GM12878 (cell line): Measurements from ENCODE around the gene OR4D2. TPM values are rescaled to one million over a fixed set of nuclear protein-coding genes. Genes with fewer than 3 reads are reported as not detected.

Experiments
- ATAC-seq: fragments of 200-7000 bp; cut with Tn5 transposase; 3 replicates; pipeline ENCODE4 v1.9.1; 2020; ENCODE audit warnings: mild to moderate bottlenecking, moderate library complexity
- BruUV-seq: library from RNA; stranded (reverse); fragments of 400-500 nt; replicated peaks from 2 replicates; lab custom pipeline; 2021; lab: Mats Ljungman, UMichigan
- CTCF ChIA-PET: fragments of 300-600 bp; sonication (Branson Sonifier 250); formaldehyde crosslinking; extraction: SDS; loops from one replicate; lab custom pipeline; 2021; ENCODE audit warnings: inconsistent platforms; lab: Yijun Ruan, JAX
- POLR2A ChIA-PET: fragments of 350-600 bp; formaldehyde crosslinking; extraction: SDS; loops from one replicate; lab custom pipeline; 2021; ENCODE audit warnings: inconsistent platforms; lab: Charles Lee
- RAD21 ChIA-PET: fragments of 300-600 bp; sonication (Branson Sonifier 250); formaldehyde crosslinking; loops from one replicate; lab custom pipeline; 2023; ENCODE audit warnings: antibody characterized with exemption; ENCODE audit not compliant: unreplicated experiment; lab: Charles Lee
- SMC1A ChIA-PET: fragments of 300-600 bp; sonication (Branson Sonifier 250); formaldehyde crosslinking; loops from one replicate; lab custom pipeline; 2023; ENCODE audit not compliant: unreplicated experiment, uncharacterized antibody; lab: Charles Lee
- DNase-seq: peaks from one replicate; pipeline ENCODE4 v3.0.0-alpha.2; 2011; ENCODE audit warnings: low read depth, low spot score
- FAIRE-seq: peaks from 3 replicates; lab custom pipeline; 2011; peaks lifted over from hg19 to GRCh38; lab: Jason Lieb, UNC
- H2AFZ ChIP-seq: 2 replicates; pipeline ENCODE4 v1.6.0; 2011; ENCODE audit warnings: low read depth, low read length, control low read depth; ENCODE audit not compliant: control insufficient read depth
- H3K27ac ChIP-seq: 2 replicates; pipeline ENCODE4 v1.5.1; 2011; ENCODE audit warnings: control low read depth; ENCODE audit not compliant: control insufficient read depth, insufficient read depth
- H3K27me3 ChIP-seq, 2 experiments: replicated peaks in 1 of 2; 2 replicates each; pipeline versions ENCODE4 v1.6.0 to v1.6.1; 2011; ENCODE audit warnings: low read length in 1 of 2; ENCODE audit not compliant: control insufficient read depth in 2 of 2, insufficient read depth in 2 of 2
- H3K36me3 ChIP-seq, 2 experiments: 2 replicates each; pipeline ENCODE4 v1.5.1; 2011; ENCODE audit warnings: low read length in 1 of 2; ENCODE audit not compliant: control insufficient read depth in 2 of 2, insufficient read depth in 2 of 2
- H3K4me1 ChIP-seq: 2 replicates; pipeline ENCODE4 v1.6.1; 2011; ENCODE audit warnings: mild to moderate bottlenecking, low read length, moderate library complexity, mixed read lengths; ENCODE audit not compliant: control insufficient read depth, insufficient read depth
- H3K4me2 ChIP-seq: 2 replicates; pipeline ENCODE4 v1.6.0; 2011; ENCODE audit warnings: control low read depth; ENCODE audit not compliant: control insufficient read depth, insufficient read depth
- H3K4me3 ChIP-seq: fragments of 200-600 bp; sonication (generic); 2 replicates; pipeline ENCODE4 v1.5.1; 2016
- H3K79me2 ChIP-seq: 2 replicates; pipeline ENCODE4 v1.6.0; 2011; ENCODE audit warnings: low read length; ENCODE audit not compliant: control insufficient read depth, insufficient read depth
- H3K9ac ChIP-seq: 2 replicates; pipeline ENCODE4 v1.8.0; 2011; ENCODE audit warnings: low read length, control low read depth, mixed read lengths; ENCODE audit not compliant: control insufficient read depth, insufficient read depth
- H3K9me3 ChIP-seq: replicated peaks from 3 replicates; pipeline ENCODE4 v1.5.1; 2011; ENCODE audit warnings: mild to moderate bottlenecking, low read length; ENCODE audit not compliant: control insufficient read depth, insufficient read depth
- H4K20me1 ChIP-seq: 2 replicates; pipeline ENCODE4 v1.6.0; 2011; ENCODE audit not compliant: control insufficient read depth, insufficient read depth
- ESRRA ChIP-seq: IDR thresholded peaks from 2 replicates; pipeline ENCODE4 v1.6.1; 2012; ENCODE audit warnings: mild to moderate bottlenecking, low read length, improper control_type of control experiment
- EZH2 ChIP-seq: IDR thresholded peaks from 2 replicates; pipeline ENCODE4 v1.6.1; 2012; ENCODE audit warnings: low read depth, mild to moderate bottlenecking, control low read depth, inconsistent platforms, low read length, borderline replicate concordance; ENCODE audit not compliant: control insufficient read depth
- LARP7 ChIP-seq: fragments of 450-650 bp; IDR thresholded peaks from 2 replicates; pipeline ENCODE4 v1.6.1; 2017; ENCODE audit warnings: mild to moderate bottlenecking
- NBN ChIP-seq: fragments of 450-650 bp; IDR thresholded peaks from 2 replicates; pipeline ENCODE4 v1.6.1; 2016
- PML ChIP-seq: IDR thresholded peaks from 2 replicates; pipeline ENCODE4 v1.6.1; 2012; ENCODE audit warnings: low read length, inconsistent platforms
- SIN3A ChIP-seq: IDR thresholded peaks from 2 replicates; pipeline ENCODE4 v1.6.1; 2012; ENCODE audit warnings: low read depth, low read length, improper control_type of control experiment
- YBX1 ChIP-seq: fragments of 450-650 bp; IDR thresholded peaks from 2 replicates; pipeline ENCODE4 v1.6.1; 2016; ENCODE audit warnings: antibody characterized with exemption
- ZBED1 ChIP-seq: IDR thresholded peaks from 2 replicates; pipeline ENCODE4 v1.6.1; 2016; ENCODE audit warnings: borderline replicate concordance
- ZNF217 ChIP-seq: fragments of 450-650 bp; IDR thresholded peaks from 2 replicates; pipeline ENCODE4 v1.6.1; 2017; ENCODE audit warnings: antibody characterized with exemption, mild to moderate bottlenecking
- ZNF274 ChIP-seq: IDR thresholded peaks from one replicate; pipeline ENCODE4 v1.8.0; 2011; ENCODE audit not compliant: insufficient read length, insufficient read depth
- WGBS: methylation state at CpG from one replicate; pipeline ENCODE4 v1.1.6; 2016; ENCODE audit warnings: low lambda C conversion rate; ENCODE audit not compliant: insufficient replicate concordance, insufficient coverage; ENCODE audit errors: missing lambda C conversion rate; 5-methylcytosine and 5-hydroxymethylcytosine counted together
- in situ Hi-C: fragments of 300-500 bp; cut with MboI; formaldehyde crosslinking; loops from 9 replicates; pipeline ENCODE4 v1.14.3; 2018; ENCODE audit warnings: mixed read lengths
- intact Hi-C: fragments of 100-400 bp; cut with micrococcal nuclease; formaldehyde crosslinking; loops from one replicate; pipeline ENCODE4 v1.14.2; 2022; ENCODE audit not compliant: unreplicated experiment
- polyA plus RNA-seq, 11 experiments: library from polyadenylated mRNA; depleted of rRNA in 4 of 11; unstranded in 6 of 11; stranded (reverse) in 5 of 11; fragments of >200 nt; fragmentation: Nextera tagmentation in 4 of 11; fragmentation: Illumina TruSeq in 1 of 11; extraction: Ambion mirVana in 4 of 11; extraction: Trizol in 1 of 11; gene quantifications; 1 replicate in 1 of 11; 2 replicates in 10 of 11; pipeline versions ENCODE4 v1.2.1 to v1.2.3, GENCODE V29; 2011 to 2016; ENCODE audit warnings: inconsistent platforms in 2 of 11, missing spikeins in 2 of 11, low read depth in 1 of 11
- total RNA-seq, 4 experiments: library from RNA; depleted of rRNA in 3 of 4; stranded (reverse); fragments of >200 nt in 3 of 4; fragmentation: Illumina TruSeq in 1 of 4; extraction: Trizol in 1 of 4; gene quantifications; 2 replicates each; pipeline versions ENCODE4 v1.2.1 to v1.2.3, GENCODE V29; 2013 to 2021
- TF ChIP-seq, protein P1 (sequence below): IDR thresholded peaks from 2 replicates; pipeline ENCODE4 v1.6.1; 2012; ENCODE audit warnings: mild to moderate bottlenecking, low read depth, low read length
- TF ChIP-seq, protein P2 (sequence below): fragments of 450-650 bp; IDR thresholded peaks from 2 replicates; pipeline ENCODE4 v1.6.1; 2017; ENCODE audit warnings: borderline replicate concordance
- TF ChIP-seq, protein P3 (sequence below): fragments of 450-650 bp; IDR thresholded peaks from 2 replicates; pipeline ENCODE4 v1.6.1; 2014; ENCODE audit warnings: mild to moderate bottlenecking
- TF ChIP-seq, protein P4 (sequence below): IDR thresholded peaks from 2 replicates; pipeline ENCODE4 v1.6.1; 2012; ENCODE audit warnings: low read depth, low read length, improper control_type of control experiment

The OR4D2 gene
- total and polyA plus RNA-seq, 10 of the 15 experiments (the other 5 are each of a cell fraction or from before 2014, with no cell fraction given): 0.04 TPM; not detected in 9

DNA sequence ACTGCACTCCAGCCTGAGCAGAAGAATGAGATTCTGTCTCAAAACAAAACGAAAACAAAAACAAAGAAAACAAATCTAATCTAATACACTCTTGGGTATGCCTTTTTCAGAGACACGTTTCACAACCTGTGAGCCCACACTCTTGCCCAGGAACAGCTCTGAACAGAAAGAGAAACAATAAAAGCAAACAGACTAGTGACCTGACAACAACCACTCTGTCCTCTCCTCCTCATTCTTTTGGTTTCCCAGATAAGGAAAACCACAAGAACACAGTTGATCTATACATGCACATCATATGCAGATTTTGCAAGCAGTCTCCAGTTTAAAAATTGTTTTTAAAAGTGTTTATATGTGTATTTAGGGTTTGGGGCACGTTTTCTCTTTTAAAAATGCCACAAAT is 51.0 kb downstream of the OR4D2 start (continued):
- TF ChIP-seq, protein P1, sequence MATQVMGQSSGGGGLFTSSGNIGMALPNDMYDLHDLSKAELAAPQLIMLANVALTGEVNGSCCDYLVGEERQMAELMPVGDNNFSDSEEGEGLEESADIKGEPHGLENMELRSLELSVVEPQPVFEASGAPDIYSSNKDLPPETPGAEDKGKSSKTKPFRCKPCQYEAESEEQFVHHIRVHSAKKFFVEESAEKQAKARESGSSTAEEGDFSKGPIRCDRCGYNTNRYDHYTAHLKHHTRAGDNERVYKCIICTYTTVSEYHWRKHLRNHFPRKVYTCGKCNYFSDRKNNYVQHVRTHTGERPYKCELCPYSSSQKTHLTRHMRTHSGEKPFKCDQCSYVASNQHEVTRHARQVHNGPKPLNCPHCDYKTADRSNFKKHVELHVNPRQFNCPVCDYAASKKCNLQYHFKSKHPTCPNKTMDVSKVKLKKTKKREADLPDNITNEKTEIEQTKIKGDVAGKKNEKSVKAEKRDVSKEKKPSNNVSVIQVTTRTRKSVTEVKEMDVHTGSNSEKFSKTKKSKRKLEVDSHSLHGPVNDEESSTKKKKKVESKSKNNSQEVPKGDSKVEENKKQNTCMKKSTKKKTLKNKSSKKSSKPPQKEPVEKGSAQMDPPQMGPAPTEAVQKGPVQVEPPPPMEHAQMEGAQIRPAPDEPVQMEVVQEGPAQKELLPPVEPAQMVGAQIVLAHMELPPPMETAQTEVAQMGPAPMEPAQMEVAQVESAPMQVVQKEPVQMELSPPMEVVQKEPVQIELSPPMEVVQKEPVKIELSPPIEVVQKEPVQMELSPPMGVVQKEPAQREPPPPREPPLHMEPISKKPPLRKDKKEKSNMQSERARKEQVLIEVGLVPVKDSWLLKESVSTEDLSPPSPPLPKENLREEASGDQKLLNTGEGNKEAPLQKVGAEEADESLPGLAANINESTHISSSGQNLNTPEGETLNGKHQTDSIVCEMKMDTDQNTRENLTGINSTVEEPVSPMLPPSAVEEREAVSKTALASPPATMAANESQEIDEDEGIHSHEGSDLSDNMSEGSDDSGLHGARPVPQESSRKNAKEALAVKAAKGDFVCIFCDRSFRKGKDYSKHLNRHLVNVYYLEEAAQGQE: no peak
- TF ChIP-seq, protein P2, sequence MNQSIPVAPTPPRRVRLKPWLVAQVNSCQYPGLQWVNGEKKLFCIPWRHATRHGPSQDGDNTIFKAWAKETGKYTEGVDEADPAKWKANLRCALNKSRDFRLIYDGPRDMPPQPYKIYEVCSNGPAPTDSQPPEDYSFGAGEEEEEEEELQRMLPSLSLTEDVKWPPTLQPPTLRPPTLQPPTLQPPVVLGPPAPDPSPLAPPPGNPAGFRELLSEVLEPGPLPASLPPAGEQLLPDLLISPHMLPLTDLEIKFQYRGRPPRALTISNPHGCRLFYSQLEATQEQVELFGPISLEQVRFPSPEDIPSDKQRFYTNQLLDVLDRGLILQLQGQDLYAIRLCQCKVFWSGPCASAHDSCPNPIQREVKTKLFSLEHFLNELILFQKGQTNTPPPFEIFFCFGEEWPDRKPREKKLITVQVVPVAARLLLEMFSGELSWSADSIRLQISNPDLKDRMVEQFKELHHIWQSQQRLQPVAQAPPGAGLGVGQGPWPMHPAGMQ: no peak
- TF ChIP-seq, all 136 proteins: peak for 0

GRCh38 chr17:58219007-58219788 is 52.4 kb downstream of the OR4D2 start, which contains the start of gene MKS1:
Gene MKS1 (minus strand): TSS chr17:58219255. CDS start chr17:58219230, 25 bp downstream.
- ChIA-PET RAD21 (interaction anchor here (0.9 to 2.3 kb wide), 5 partner anchors 12 to 98 kb away, joined by 3 to 9 read pairs (median 3); no protein-coding TSS in a partner anchor), CTCF (interaction anchor here (1.0 to 8.2 kb wide), 5 partner anchors 9 to 31 kb away, joined by 3 to 65 read pairs (median 4); no protein-coding TSS in a partner anchor)
- TF ChIP-seq ZNF274 (no peak), LARP7 (peak; percentile 82; the same call in 1 of the 2 replicates), EZH2 (no peak), ESRRA (0 out of 2 replicates have a peak, but pooled peaks have one; percentile 35), PML (no peak), NBN (peak; percentile 82), ZNF217 (no peak), ZBED1 (no peak), YBX1 (no peak), SIN3A (peak; percentile 76)
- TF ChIP-seq, protein P3, sequence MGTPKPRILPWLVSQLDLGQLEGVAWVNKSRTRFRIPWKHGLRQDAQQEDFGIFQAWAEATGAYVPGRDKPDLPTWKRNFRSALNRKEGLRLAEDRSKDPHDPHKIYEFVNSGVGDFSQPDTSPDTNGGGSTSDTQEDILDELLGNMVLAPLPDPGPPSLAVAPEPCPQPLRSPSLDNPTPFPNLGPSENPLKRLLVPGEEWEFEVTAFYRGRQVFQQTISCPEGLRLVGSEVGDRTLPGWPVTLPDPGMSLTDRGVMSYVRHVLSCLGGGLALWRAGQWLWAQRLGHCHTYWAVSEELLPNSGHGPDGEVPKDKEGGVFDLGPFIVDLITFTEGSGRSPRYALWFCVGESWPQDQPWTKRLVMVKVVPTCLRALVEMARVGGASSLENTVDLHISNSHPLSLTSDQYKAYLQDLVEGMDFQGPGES: no peak
- TF ChIP-seq, protein P4, sequence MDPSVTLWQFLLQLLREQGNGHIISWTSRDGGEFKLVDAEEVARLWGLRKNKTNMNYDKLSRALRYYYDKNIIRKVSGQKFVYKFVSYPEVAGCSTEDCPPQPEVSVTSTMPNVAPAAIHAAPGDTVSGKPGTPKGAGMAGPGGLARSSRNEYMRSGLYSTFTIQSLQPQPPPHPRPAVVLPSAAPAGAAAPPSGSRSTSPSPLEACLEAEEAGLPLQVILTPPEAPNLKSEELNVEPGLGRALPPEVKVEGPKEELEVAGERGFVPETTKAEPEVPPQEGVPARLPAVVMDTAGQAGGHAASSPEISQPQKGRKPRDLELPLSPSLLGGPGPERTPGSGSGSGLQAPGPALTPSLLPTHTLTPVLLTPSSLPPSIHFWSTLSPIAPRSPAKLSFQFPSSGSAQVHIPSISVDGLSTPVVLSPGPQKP: no peak

More at GRCh38 chr17:58219007-58219788, 52.4 kb downstream of the OR4D2 start, which contains the start of gene MKS1:
- DNase-seq: peak; percentile 84
- intact Hi-C loops: no loop called here
- ChIA-PET SMC1A (interaction anchor here (2.3 to 2.6 kb wide), 2 partner anchors 10 to 14 kb away, joined by 8 to 26 read pairs; no protein-coding TSS in a partner anchor), POLR2A (interaction anchor here (0.5 to 3.0 kb wide), 5 partner anchors 11 to 401 kb away, joined by 3 to 25 read pairs (median 5); no protein-coding TSS in a partner anchor)
- WGBS: 2% methylated on average over 56 of the region's 56 CpGs
- no peaks in the 10 kb centered on the region; the same call in 1 of the 2 replicates for H3K79me2 ChIP-seq
- ATAC-seq: peak; percentile 100
- in situ Hi-C loops: no loop called here
- H2AFZ ChIP-seq: peak within 1 kb of the TSS; percentile 99
- no peaks in the 10 kb centered on the region for H3K9me3 ChIP-seq
- no peaks in the 10 kb centered on the region for H3K36me3 ChIP-seq
- H3K27me3 ChIP-seq: no peaks in the 10 kb centered on the region
- H3K4me1 ChIP-seq: peaks cover 12% of the 10 kb centered on the region
- H3K27ac ChIP-seq: peak within 1 kb of the TSS; percentile 63
- peak; percentile 97 for FAIRE-seq
- peak within 1 kb of the TSS; percentile 69 for H3K4me3 ChIP-seq
- TSS peak; percentile 72 for BruUV-seq
- no peaks in the 10 kb centered on the region for H4K20me1 ChIP-seq
- peak within 1 kb of the TSS; percentile 91 for H3K4me2 ChIP-seq
- peak within 1 kb of the TSS; percentile 78 for H3K9ac ChIP-seq
